Measurements from ENCODE around the gene PPP1CA.

DNA sequence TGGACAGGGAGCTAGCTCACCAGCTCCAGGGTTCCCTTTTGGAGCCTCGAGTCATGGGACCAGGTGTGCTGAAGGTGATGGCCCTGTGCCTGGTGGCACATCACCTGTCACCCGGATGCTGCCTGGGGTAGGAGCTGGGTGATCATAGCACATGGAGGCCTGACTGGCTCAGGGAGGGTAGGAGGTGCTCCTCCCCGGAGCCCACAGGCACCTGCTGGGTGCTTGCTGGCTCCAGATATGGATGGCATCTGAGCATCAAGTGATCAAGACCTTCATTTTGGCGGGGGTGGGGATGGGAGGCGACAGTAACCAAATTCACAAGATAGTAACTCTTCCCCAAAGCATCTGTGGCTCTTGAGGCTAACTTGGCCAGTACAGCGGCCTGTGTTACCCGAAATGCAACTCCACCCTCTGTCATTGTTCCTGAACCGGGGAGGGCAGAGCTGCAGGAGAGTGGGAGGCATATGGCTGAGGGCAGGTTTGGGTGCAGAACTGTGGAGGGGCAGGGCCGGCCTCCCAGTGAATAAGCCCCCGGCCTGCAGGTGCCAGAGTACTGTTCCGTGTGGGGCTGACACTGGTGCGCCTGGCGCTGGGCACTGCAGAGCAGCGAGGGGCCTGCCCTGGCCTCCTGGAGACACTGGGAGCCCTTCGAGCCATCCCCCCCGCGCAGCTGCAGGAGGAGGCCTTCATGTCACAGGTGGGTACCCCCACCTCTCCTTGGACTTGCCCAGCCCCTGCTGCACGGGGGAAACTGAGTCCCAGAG, 7.0 kb upstream of the PPP1CA start:
- TF ChIP-seq, protein P1, sequence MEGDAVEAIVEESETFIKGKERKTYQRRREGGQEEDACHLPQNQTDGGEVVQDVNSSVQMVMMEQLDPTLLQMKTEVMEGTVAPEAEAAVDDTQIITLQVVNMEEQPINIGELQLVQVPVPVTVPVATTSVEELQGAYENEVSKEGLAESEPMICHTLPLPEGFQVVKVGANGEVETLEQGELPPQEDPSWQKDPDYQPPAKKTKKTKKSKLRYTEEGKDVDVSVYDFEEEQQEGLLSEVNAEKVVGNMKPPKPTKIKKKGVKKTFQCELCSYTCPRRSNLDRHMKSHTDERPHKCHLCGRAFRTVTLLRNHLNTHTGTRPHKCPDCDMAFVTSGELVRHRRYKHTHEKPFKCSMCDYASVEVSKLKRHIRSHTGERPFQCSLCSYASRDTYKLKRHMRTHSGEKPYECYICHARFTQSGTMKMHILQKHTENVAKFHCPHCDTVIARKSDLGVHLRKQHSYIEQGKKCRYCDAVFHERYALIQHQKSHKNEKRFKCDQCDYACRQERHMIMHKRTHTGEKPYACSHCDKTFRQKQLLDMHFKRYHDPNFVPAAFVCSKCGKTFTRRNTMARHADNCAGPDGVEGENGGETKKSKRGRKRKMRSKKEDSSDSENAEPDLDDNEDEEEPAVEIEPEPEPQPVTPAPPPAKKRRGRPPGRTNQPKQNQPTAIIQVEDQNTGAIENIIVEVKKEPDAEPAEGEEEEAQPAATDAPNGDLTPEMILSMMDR (IDR thresholded peaks at IDR 0.05): no peak
- TF ChIP-seq POLR2A (IDR thresholded peaks at IDR 0.05): no peak
